T-helper 2 cell treated with Interferon-gamma antibody and Interleukin-4, amounts not matched to agents 100 ng/mL and 5 ng/mL, for 36 hours (primary cell): ENCODE measurements around the gene SUPT5H. TPM values are rescaled to one million over a fixed set of nuclear protein-coding genes. Genes with fewer than 3 reads are reported as not detected.

Source experiments
- intact Hi-C: fragments of 100-400 bp; cut with micrococcal nuclease; formaldehyde crosslinking; loops from one replicate; pipeline ENCODE4 v1.15.1; 2023
- total RNA-seq: library from RNA; stranded (reverse); gene quantifications from 2 replicates; pipeline ENCODE4 v1.2.3, GENCODE V29; 2022

SUPT5H gene
- total RNA-seq, 1 donor from 2014 or later, result 150 TPM

DNA sequence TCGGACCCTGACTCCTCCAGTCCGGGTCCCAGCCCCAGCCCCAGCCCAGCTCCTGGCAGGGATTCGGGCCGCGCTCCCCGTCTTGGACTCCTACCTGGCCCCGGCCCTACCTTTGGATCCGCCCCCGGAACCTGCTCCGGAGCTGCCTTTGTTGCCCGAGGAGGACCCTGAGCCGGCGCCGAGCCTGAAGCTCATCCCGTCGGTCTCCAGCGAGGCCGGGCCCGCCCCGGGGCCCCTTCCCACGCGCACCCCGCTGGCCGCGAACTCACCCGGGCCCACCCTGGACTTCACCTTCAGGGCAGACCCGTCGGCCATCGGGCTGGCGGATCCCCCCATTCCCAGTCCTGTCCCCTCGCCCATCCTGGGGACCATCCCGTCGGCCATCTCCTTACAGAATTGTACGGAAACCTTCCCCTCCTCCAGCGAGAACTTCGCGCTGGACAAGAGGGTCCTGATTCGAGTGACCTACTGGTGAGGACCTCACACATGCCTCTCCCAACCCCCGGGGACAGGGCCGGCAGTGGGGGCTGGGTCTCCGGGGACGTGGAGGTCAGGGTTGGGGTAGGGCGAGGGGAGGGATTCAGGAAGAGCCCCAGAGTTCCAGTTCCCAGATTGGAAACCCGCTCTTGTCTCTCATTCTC is 70.3 kb downstream of the SUPT5H start:
- intact Hi-C loops, result no loop called here

DNA sequence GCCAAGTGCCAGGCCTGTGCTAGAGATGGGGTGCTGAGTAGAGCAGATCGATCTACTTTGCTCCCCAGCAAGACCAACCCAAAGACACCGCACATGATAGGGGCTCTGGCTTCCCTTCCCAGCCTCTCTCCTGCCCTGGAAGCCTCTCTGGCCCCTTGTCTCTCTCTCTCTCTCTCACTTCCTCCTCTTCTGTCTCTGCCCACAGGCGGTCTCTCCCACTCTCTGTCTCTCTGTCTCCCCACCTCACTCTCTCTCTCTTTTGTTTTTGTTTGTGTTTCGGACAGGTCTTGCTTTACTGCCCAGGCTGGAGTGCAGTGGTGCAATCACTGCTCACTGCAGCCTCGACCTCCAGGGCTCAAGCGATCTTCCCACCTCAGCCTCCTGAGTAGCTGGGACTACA is 70.9 kb downstream of the SUPT5H start:
- intact Hi-C loops, result no loop called here

DNA sequence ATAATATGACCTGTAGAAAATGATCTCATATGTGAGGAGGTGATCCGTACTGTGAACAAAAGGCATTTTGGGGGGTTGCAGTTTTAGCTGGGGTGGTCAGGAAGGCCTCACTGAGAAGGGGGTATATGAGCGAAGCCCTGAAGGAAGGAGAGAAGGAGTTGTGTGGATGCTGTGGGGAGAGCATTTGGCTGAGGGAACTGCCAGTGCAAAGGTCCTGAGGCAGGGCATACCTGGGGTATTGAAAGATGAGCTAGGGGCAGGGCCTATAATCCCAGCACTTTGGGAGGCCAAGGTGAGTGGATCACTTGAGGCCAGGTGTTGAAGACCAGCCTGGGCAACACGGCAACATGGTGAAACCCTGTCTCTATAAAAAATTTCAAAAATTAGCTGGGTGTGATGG is 72.0 kb downstream of the SUPT5H start:
- intact Hi-C loops, result no loop called here

DNA sequence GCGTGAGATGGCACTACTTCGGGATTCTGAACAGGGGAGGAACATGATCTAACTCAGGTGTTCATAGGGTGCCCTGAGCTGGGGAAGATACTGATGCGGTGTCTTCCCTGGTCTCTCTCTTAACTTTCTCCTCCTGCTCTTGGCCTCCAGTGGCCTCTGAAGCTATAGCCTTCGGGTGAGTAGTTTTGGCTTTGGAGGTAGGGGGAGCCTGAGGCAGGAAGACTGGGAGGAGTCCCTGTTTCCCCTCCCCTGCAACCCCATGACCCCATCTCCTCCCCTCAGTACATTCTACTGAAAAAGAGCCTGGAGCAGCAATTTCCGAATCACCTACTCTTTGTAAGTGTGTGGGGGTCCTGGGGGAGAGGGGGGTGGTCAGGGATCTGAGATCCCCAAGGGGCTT is 73.1 kb downstream of the SUPT5H start:
- intact Hi-C loops, result no loop called here

DNA sequence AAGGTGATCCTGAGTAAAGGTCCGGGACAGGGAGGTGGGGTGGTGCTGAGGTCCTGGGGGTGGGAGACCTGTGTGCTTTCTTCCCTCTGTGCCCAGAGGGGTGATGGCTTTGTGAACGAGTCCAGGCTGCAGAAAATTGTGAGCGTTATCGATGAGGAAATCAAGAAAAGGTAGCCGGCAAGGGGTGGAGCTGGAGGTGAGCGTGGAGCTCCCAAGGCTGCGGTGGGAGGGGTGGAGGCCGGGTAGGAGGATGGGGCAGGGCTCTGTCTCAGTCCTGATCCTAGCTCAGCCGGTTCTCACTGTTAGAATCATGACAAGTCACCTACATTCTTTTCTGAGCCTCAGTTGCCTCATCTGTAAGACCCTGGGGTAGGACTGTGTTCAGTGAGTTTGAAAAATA is 73.6 kb downstream of the SUPT5H start:
- intact Hi-C loops, result no loop called here

DNA sequence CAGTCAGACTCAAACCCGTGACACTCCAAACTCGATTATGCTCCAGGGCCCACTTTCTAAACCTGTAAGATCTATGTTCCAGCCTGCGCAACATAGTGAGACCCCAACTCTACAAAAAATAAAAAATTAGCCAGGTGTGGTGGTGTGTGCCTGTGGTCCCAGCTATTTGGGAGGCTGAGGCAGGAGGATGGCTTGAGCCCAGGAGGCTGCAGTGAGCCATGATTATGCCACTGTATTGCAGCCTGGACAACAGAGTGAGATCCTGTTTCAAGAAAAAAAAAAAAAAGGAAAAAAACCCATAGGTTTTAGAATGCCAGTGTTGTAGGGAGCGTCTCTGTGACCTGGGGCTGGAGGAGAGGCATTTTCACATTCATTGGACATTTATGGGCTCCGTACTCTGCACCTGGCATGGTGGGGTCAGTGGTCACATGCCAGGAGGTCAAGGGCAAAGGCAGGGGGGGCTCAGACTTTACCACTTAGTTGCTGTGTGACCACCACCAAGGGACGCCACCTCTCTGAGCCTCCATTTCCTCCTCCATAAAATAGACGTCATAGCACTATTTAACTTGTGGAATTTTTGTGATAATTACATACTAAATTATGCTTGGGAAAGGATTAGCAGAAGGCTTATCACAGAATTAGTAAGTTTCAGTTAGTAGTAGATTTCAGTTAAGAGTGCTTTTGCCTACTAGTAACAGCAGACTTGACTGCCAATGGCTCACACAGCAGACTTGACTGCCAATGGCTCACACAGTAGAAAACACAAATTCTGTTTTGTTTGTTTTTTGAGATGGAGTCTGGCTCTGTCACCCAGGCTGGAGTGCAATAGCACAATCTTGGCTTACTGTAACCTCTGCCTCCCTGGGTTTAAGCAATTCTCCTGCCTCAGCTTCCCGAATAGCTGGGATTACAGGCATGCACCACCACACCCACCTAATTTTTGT is 75.4 kb downstream of the SUPT5H start:
- intact Hi-C loops, result no loop called here

DNA sequence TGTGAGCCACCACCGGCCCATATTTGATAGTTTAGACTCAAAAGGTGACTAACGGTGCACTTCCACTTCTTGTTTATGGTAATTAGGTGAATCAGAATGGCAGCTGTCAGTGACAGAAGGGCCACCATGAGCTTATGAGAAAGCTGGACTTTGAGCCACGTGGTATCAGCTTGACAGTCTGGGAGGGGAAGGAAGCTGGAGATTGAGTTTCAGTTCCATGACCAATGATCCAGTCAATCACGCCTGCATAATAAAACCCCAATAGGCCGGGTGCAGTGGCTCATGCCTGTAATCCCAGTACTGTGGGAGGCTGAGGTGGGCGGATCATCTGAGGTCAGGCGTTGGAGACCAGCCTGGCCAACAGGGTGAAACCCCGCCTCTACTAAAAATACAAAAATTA is 79.1 kb downstream of the SUPT5H start:
- intact Hi-C loops, result no loop called here

DNA sequence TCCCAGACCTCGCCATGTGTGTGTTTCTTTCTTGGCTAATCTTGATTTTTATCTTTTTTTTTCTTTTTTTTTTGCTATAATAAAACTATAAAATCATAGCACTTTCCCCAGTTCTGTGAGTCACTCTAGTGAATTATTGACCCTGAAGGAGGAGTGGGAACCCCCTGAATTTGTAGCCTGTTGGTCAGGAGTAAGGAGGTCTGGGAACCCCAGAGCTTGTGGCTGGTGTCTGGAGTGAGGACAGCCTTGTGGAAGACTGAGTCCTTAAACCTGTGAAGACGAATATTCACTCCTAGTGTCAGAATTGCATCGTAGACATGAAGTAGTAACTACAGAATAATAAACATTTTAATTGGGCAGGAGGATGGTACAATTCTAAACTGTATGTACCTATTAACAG is 79.8 kb downstream of the SUPT5H start:
- intact Hi-C loops, result no loop called here

Other genes with a start within 250 kb of the SUPT5H start
- gene NCCRP1, start 248.6 kb upstream of the SUPT5H start, total RNA-seq, result not detected in 2 replicates
- gene SYCN, start 241.3 kb upstream of the SUPT5H start, total RNA-seq, result not detected in 2 replicates
- gene IFNL3, start 200.6 kb upstream of the SUPT5H start, total RNA-seq, result not detected in 2 replicates
- gene IFNL4, start 196.7 kb upstream of the SUPT5H start, total RNA-seq, result not detected in 2 replicates
- not detected in 2 replicates for gene IFNL2, start 177.2 kb upstream of the SUPT5H start, total RNA-seq
- 0.25 TPM in 1 of 2 replicates, not detected in the other for gene IFNL1, start 149.2 kb upstream of the SUPT5H start, total RNA-seq
- gene LRFN1, start 124.7 kb upstream of the SUPT5H start, total RNA-seq, result 4.3 and 4.8 TPM in 2 replicates
- gene GMFG, start 109.5 kb upstream of the SUPT5H start, total RNA-seq, result 640 and 657 TPM in 2 replicates
- gene SAMD4B, start 103.2 kb upstream of the SUPT5H start, total RNA-seq, result 45.2 and 46.1 TPM in 2 replicates
- 43.9 and 46.7 TPM in 2 replicates for gene PAF1, start 54.5 kb upstream of the SUPT5H start, total RNA-seq
- gene MED29, start 54.2 kb upstream of the SUPT5H start, total RNA-seq, result 35.3 and 35.8 TPM in 2 replicates
- gene ZFP36, start 38.7 kb upstream of the SUPT5H start, total RNA-seq, result 74.0 and 79.7 TPM in 2 replicates
- 57.3 and 61.0 TPM in 2 replicates for gene PLEKHG2, start 32.9 kb upstream of the SUPT5H start, total RNA-seq
- gene RPS16, start 9.6 kb upstream of the SUPT5H start, total RNA-seq, result 2,392 and 2,430 TPM in 2 replicates
- gene TIMM50, start 35.3 kb downstream of the SUPT5H start, total RNA-seq, result 65.1 and 69.0 TPM in 2 replicates
- 0.45 and 0.73 TPM in 2 replicates for gene DLL3, start 53.4 kb downstream of the SUPT5H start, total RNA-seq
- gene SELENOV, start 69.6 kb downstream of the SUPT5H start, total RNA-seq, result not detected in 2 replicates
- 2.9 and 3.8 TPM in 2 replicates for gene EID2B, start 87.3 kb downstream of the SUPT5H start, total RNA-seq
- 14.3 and 15.8 TPM in 2 replicates for gene EID2, start 94.6 kb downstream of the SUPT5H start, total RNA-seq
- gene LGALS13, start 156.9 kb downstream of the SUPT5H start, total RNA-seq, result not detected in 2 replicates
- gene LGALS16, start 210.3 kb downstream of the SUPT5H start, total RNA-seq, result not detected in 2 replicates